Mesenchymal stem cell (in vitro differentiated cells and primary cell): ENCODE measurements around the gene ARAP2.

Experiments
- DNase-seq: peaks from one replicate; pipeline ENCODE4 v3.0.0-alpha.2; 2013
- H2AFZ ChIP-seq: one replicate; pipeline ENCODE4 v1.6.1; 2013; ENCODE audit warnings: low read depth, mild to moderate bottlenecking, control low read depth, inconsistent platforms, low read length, moderate library complexity
- H2AK5ac ChIP-seq: 2 replicates; pipeline ENCODE4 v1.6.1; 2013; ENCODE audit warnings: low read length, moderate library complexity, mild to moderate bottlenecking, inconsistent platforms; ENCODE audit not compliant: severe bottlenecking
- H2BK120ac ChIP-seq: one replicate; pipeline ENCODE4 v1.6.1; 2013; ENCODE audit warnings: low read depth, mild to moderate bottlenecking, inconsistent platforms, low read length, moderate library complexity
- H2BK12ac ChIP-seq, 2 experiments: one replicate each; pipeline ENCODE4 v1.6.1; 2013; ENCODE audit warnings: inconsistent platforms in 2 of 2, low read length in 2 of 2, mild to moderate bottlenecking in 2 of 2, moderate library complexity in 2 of 2, control low read depth in 1 of 2
- H2BK15ac ChIP-seq: one replicate; pipeline ENCODE4 v1.6.1; 2013; ENCODE audit warnings: mild to moderate bottlenecking, low read depth, inconsistent platforms; ENCODE audit not compliant: poor library complexity, severe bottlenecking
- H2BK5ac ChIP-seq: 2 replicates; pipeline ENCODE4 v1.6.1; 2013; ENCODE audit warnings: low read depth, mild to moderate bottlenecking, low read length, control low read depth, inconsistent platforms; ENCODE audit not compliant: poor library complexity, severe bottlenecking
- H3K14ac ChIP-seq, 2 experiments: one replicate each; pipeline ENCODE4 v1.6.1; 2013; ENCODE audit warnings: inconsistent platforms in 2 of 2, low read length in 2 of 2, control low read depth in 1 of 2, mild to moderate bottlenecking in 1 of 2, moderate library complexity in 1 of 2
- H3K18ac ChIP-seq, 2 experiments: one replicate each; pipeline ENCODE4 v1.6.1; 2013; ENCODE audit warnings: inconsistent platforms in 2 of 2, low read length in 2 of 2, control low read depth in 1 of 2, low read depth in 1 of 2, mild to moderate bottlenecking in 1 of 2
- H3K23ac ChIP-seq, 2 experiments: one replicate each; pipeline ENCODE4 v1.6.1; 2013; ENCODE audit warnings: inconsistent platforms in 2 of 2, low read length in 2 of 2, mild to moderate bottlenecking in 2 of 2, moderate library complexity in 2 of 2, control low read depth in 1 of 2
- H3K27ac ChIP-seq: 2 replicates; pipeline ENCODE4 v1.5.1; 2013; ENCODE audit warnings: mild to moderate bottlenecking, moderate library complexity, low read length, control low read depth, inconsistent platforms; ENCODE audit not compliant: poor library complexity, severe bottlenecking
- H3K27me3 ChIP-seq, 2 experiments: 2 replicates each; pipeline versions ENCODE4 v1.6.1 to v1.7.0; 2013; ENCODE audit warnings: low read length in 2 of 2, mild to moderate bottlenecking in 2 of 2, moderate library complexity in 2 of 2, control low read depth in 1 of 2, inconsistent platforms in 1 of 2; ENCODE audit not compliant: control insufficient read depth in 1 of 2, insufficient read depth in 1 of 2
- H3K36me3 ChIP-seq, 2 experiments: 2 replicates each; pipeline versions ENCODE4 v1.6.1 to v1.7.0; 2013; ENCODE audit warnings: low read length in 2 of 2, control low read depth in 1 of 2, inconsistent platforms in 1 of 2, low read depth in 1 of 2, mild to moderate bottlenecking in 1 of 2; ENCODE audit not compliant: insufficient read depth in 2 of 2, control insufficient read depth in 1 of 2
- H3K4ac ChIP-seq, 2 experiments: one replicate each; pipeline ENCODE4 v1.6.1; 2013; ENCODE audit warnings: inconsistent platforms in 2 of 2, low read length in 2 of 2, mild to moderate bottlenecking in 2 of 2, moderate library complexity in 2 of 2, control low read depth in 1 of 2, low read depth in 1 of 2
- H3K4me1 ChIP-seq: 2 replicates; pipeline ENCODE4 v1.6.1; 2013; ENCODE audit warnings: low read depth, low read length, control low read depth; ENCODE audit not compliant: control insufficient read depth, insufficient read depth
- H3K4me2 ChIP-seq: 2 replicates; pipeline ENCODE4 v1.6.1; 2013; ENCODE audit warnings: low read length, mild to moderate bottlenecking, inconsistent platforms; ENCODE audit not compliant: poor library complexity, severe bottlenecking
- H3K4me3 ChIP-seq, 2 experiments: 2 replicates each; pipeline versions ENCODE4 v1.5.1 to v1.7.0; 2013; ENCODE audit warnings: low read length in 2 of 2, mild to moderate bottlenecking in 2 of 2, control low read depth in 1 of 2, low read depth in 1 of 2; ENCODE audit not compliant: insufficient read depth in 1 of 2
- H3K79me1 ChIP-seq: replicated peaks from 2 replicates; pipeline ENCODE4 v1.6.1; 2013; ENCODE audit warnings: mild to moderate bottlenecking, control low read depth, low read length, inconsistent platforms; ENCODE audit not compliant: poor library complexity, severe bottlenecking
- H3K9ac ChIP-seq: 2 replicates; pipeline ENCODE4 v1.7.0; 2013; ENCODE audit warnings: mild to moderate bottlenecking, low read length, moderate library complexity
- H3K9me3 ChIP-seq: 2 replicates; pipeline ENCODE4 v1.7.0; 2013; ENCODE audit warnings: mild to moderate bottlenecking, low read length; ENCODE audit not compliant: control insufficient read depth
- H4K8ac ChIP-seq: one replicate; pipeline ENCODE4 v1.6.1; 2013; ENCODE audit warnings: inconsistent platforms, mild to moderate bottlenecking, low read length, moderate library complexity
- H4K91ac ChIP-seq: one replicate; pipeline ENCODE4 v1.6.1; 2013; ENCODE audit warnings: mild to moderate bottlenecking, low read length, inconsistent platforms
- WGBS: methylation state at CpG from one replicate; pipeline ENCODE4 v1.1.7; 2013; ENCODE audit warnings: mixed read lengths; 5-methylcytosine and 5-hydroxymethylcytosine counted together

The ARAP2 gene

GRCh38 chr4:36029951-36030350, 214.4 kb downstream of the ARAP2 start:
- Histone ChIP-seq H3K9ac (no peak overlapping the region), H3K4me3 (no peak overlapping the region), H2AK5ac (no peak overlapping the region), H3K23ac (no peak overlapping the region), H2AFZ (no peak overlapping the region), H2BK15ac (no peak overlapping the region), H2BK12ac (no peak overlapping the region), H2BK5ac (no peak overlapping the region), H3K18ac (no peak overlapping the region), H3K14ac (no peak overlapping the region), H3K36me3 (no peaks in the 10 kb centered on the region), H3K4me1 (no peaks in the 10 kb centered on the region), H3K9me3 (peaks cover 3% of the 10 kb centered on the region), H4K8ac (no peak overlapping the region), H3K27ac (no peak overlapping the region), H2BK120ac (no peak overlapping the region), H3K4me2 (no peak overlapping the region), H3K79me1 (no peaks in the 10 kb centered on the region), H3K4ac (no peak overlapping the region), H3K27me3 (no peaks in the 10 kb centered on the region), H4K91ac (no peak overlapping the region)
- no peak for DNase-seq

GRCh38 chr4:36027203-36027602, 217.1 kb downstream of the ARAP2 start:
- WGBS = 49% methylated on average over 4 of the region's 5 CpGs
- H3K14ac ChIP-seq = no peak overlapping the region

GRCh38 chr4:36026348-36026880, 217.9 kb downstream of the ARAP2 start:
- Histone ChIP-seq H2BK120ac (no peak overlapping the region), H3K79me1 (no peaks in the 10 kb centered on the region), H2BK15ac (no peak overlapping the region), H3K4ac (no peak overlapping the region), H2AK5ac (no peak overlapping the region), H3K23ac (no peak overlapping the region), H3K4me2 (no peak overlapping the region), H3K18ac (no peak overlapping the region), H2BK12ac (no peak overlapping the region), H3K27ac (no peak overlapping the region), H4K8ac (no peak overlapping the region), H3K4me1 (no peaks in the 10 kb centered on the region), H3K9me3 (no peaks in the 10 kb centered on the region), H3K4me3 (no peak overlapping the region), H3K9ac (no peak overlapping the region), H3K36me3 (no peaks in the 10 kb centered on the region), H2AFZ (no peak overlapping the region), H3K27me3 (no peaks in the 10 kb centered on the region), H2BK5ac (no peak overlapping the region), H3K14ac (no peak overlapping the region), H4K91ac (no peak overlapping the region)
- 57% methylated on average over 6 of the region's 6 CpGs for WGBS
- DNase-seq = no peak

More at GRCh38 chr4:36027203-36027602, 217.1 kb downstream of the ARAP2 start:
- H2BK12ac ChIP-seq = no peak overlapping the region
- no peak overlapping the region for H2BK15ac ChIP-seq
- H3K36me3 ChIP-seq = no peaks in the 10 kb centered on the region
- no peak overlapping the region for H2BK5ac ChIP-seq
- H3K27ac ChIP-seq = no peak overlapping the region
- DNase-seq = no peak
- no peaks in the 10 kb centered on the region for H3K4me1 ChIP-seq
- no peak overlapping the region for H2AFZ ChIP-seq
- H4K91ac ChIP-seq = no peak overlapping the region
- H2AK5ac ChIP-seq = no peak overlapping the region
- H3K18ac ChIP-seq = no peak overlapping the region
- no peaks in the 10 kb centered on the region for H3K79me1 ChIP-seq
- H3K4ac ChIP-seq = no peak overlapping the region
- H3K4me2 ChIP-seq = no peak overlapping the region
- H4K8ac ChIP-seq = no peak overlapping the region
- H3K27me3 ChIP-seq = no peaks in the 10 kb centered on the region
- H2BK120ac ChIP-seq = no peak overlapping the region
- no peak overlapping the region for H3K9ac ChIP-seq
- no peaks in the 10 kb centered on the region for H3K9me3 ChIP-seq
- no peak overlapping the region for H3K23ac ChIP-seq
- H3K4me3 ChIP-seq = no peak overlapping the region

GRCh38 chr4:36024901-36025660, 219.2 kb downstream of the ARAP2 start:
- no peak overlapping the region for H2AFZ ChIP-seq
- H4K8ac ChIP-seq = no peak overlapping the region
- no peak overlapping the region for H3K18ac ChIP-seq
- no peak overlapping the region for H3K9ac ChIP-seq
- no peak overlapping the region for H4K91ac ChIP-seq
- no peak overlapping the region for H3K14ac ChIP-seq
- 84% methylated on average over 5 of the region's 6 CpGs for WGBS
- no peak overlapping the region for H3K27ac ChIP-seq
- H3K4me2 ChIP-seq = no peak overlapping the region
- no peak overlapping the region for H3K4ac ChIP-seq
- no peak overlapping the region for H2BK120ac ChIP-seq
- no peak overlapping the region for H2BK15ac ChIP-seq
- H3K23ac ChIP-seq = no peak overlapping the region
- no peak for DNase-seq
- no peak overlapping the region for H2AK5ac ChIP-seq
- H3K27me3 ChIP-seq = no peaks in the 10 kb centered on the region
- no peaks in the 10 kb centered on the region for H3K9me3 ChIP-seq
- H2BK12ac ChIP-seq = no peak overlapping the region
- H3K4me3 ChIP-seq = no peak overlapping the region
- H3K4me1 ChIP-seq = no peaks in the 10 kb centered on the region
- H2BK5ac ChIP-seq = no peak overlapping the region
- H3K79me1 ChIP-seq = no peaks in the 10 kb centered on the region
- H3K36me3 ChIP-seq = no peaks in the 10 kb centered on the region
